HepG2 (cell line): ENCODE data around the gene STOM. TPM values are rescaled to one million over a fixed set of nuclear protein-coding genes. Genes with fewer than 3 reads are reported as not detected.
A peak's percentile ranks its signal among the peaks of the same experiment; 100 is the strongest.

Source experiments
- ATAC-seq: fragments of 200-7000 bp; cut with Tn5 transposase; 3 replicates; pipeline ENCODE4 v1.9.1; 2020; ENCODE audit warnings: mild to moderate bottlenecking, moderate library complexity
- BruUV-seq: library from RNA; stranded (reverse); fragments of 400-500 nt; replicated peaks from 2 replicates; lab custom pipeline; 2021; lab: Mats Ljungman, UMichigan
- CTCF ChIA-PET: fragments of 300-600 bp; formaldehyde crosslinking; extraction: SDS; loops from one replicate; lab custom pipeline; 2021; ENCODE audit warnings: low total read pairs, inconsistent platforms, low intra/inter-chr PET ratio; lab: Yijun Ruan, JAX
- POLR2A ChIA-PET: fragments of 350-600 bp; sonication (Branson Sonifier 250); formaldehyde crosslinking; loops from one replicate; lab custom pipeline; 2020; ENCODE audit warnings: antibody characterized with exemption, inconsistent platforms; lab: Yijun Ruan, JAX
- DNase-seq: peaks from one replicate; pipeline ENCODE4 v3.0.0-alpha.2; 2015; ENCODE audit warnings: low spot score
- FAIRE-seq: peaks from 3 replicates; lab custom pipeline; 2011; peaks lifted over from hg19 to GRCh38; lab: Jason Lieb, UNC
- H2AFZ ChIP-seq: one replicate; pipeline ENCODE4 v1.6.1; 2011; ENCODE audit warnings: low read length, inconsistent platforms
- H3K27ac ChIP-seq: fragments of 300-600 bp; 3 replicates; pipeline ENCODE4 v1.8.0; 2011; ENCODE audit warnings: mixed run types, mild to moderate bottlenecking, mixed read lengths, low read length, inconsistent platforms; ENCODE audit not compliant: insufficient read depth; ENCODE audit errors: extremely low read length
- H3K27me3 ChIP-seq, 2 experiments: fragments of 200-600 bp in 1 of 2; 2 replicates in 1 of 2; 3 replicates in 1 of 2; pipeline versions ENCODE4 v1.6.0 to v1.8.0; 2011; ENCODE audit warnings: low read length in 2 of 2, mild to moderate bottlenecking in 2 of 2, moderate library complexity in 2 of 2, inconsistent platforms in 1 of 2; ENCODE audit not compliant: insufficient read depth in 2 of 2, control insufficient read depth in 1 of 2
- H3K36me3 ChIP-seq, 2 experiments: fragments of 200-600 bp in 1 of 2; replicated peaks in 1 of 2; 2 replicates in 1 of 2; 3 replicates in 1 of 2; pipeline versions ENCODE4 v1.5.1 to v1.8.0; 2011; ENCODE audit warnings: low read length in 2 of 2, inconsistent platforms in 1 of 2; ENCODE audit not compliant: insufficient read depth in 2 of 2, control insufficient read depth in 1 of 2
- H3K4me1 ChIP-seq: 2 replicates; pipeline ENCODE4 v1.5.1; 2012; ENCODE audit warnings: low read length, inconsistent platforms; ENCODE audit not compliant: insufficient read depth
- H3K4me2 ChIP-seq: 2 replicates; pipeline ENCODE4 v1.6.0; 2011; ENCODE audit warnings: low read depth, low read length, inconsistent platforms
- H3K4me3 ChIP-seq, 3 experiments: fragments of 200-600 bp in 1 of 3; sonication (generic), shearing (Covaris generic) in 1 of 3; replicated peaks in 1 of 3; 2 replicates each; pipeline ENCODE4 v1.5.1; 2011 to 2016; ENCODE audit warnings: low read length in 3 of 3, inconsistent platforms in 2 of 3, low read depth in 2 of 3, mild to moderate bottlenecking in 2 of 3, control low read depth in 1 of 3, mixed read lengths in 1 of 3; ENCODE audit not compliant: insufficient read depth in 1 of 3
- H3K79me2 ChIP-seq: one replicate; pipeline ENCODE4 v1.6.1; 2011; ENCODE audit warnings: low read length, inconsistent platforms; ENCODE audit not compliant: insufficient read depth
- H3K9ac ChIP-seq: 2 replicates; pipeline ENCODE4 v1.6.0; 2011; ENCODE audit warnings: mild to moderate bottlenecking, low read depth, low read length, inconsistent platforms; ENCODE audit not compliant: insufficient read depth
- H3K9me3 ChIP-seq: 2 replicates; pipeline ENCODE4 v1.5.1; 2012; ENCODE audit warnings: mild to moderate bottlenecking, low read length
- H4K20me1 ChIP-seq: 2 replicates; pipeline ENCODE4 v1.6.0; 2011; ENCODE audit warnings: inconsistent platforms, mild to moderate bottlenecking, low read length, moderate library complexity; ENCODE audit not compliant: insufficient read depth
- FOXA1 ChIP-seq, 2 experiments: fragments of 450-650 bp in 1 of 2; sonication (generic) in 1 of 2; formaldehyde crosslinking in 1 of 2; IDR thresholded peaks; 2 replicates each; pipeline versions ENCODE4 v1.4.0 to v1.6.1; 2016 to 2020; ENCODE audit warnings: missing genetic modification reagents in 1 of 2
- FOXP1 ChIP-seq, 2 experiments: fragments of 450-650 bp in 1 of 2; IDR thresholded peaks; 2 replicates each; pipeline ENCODE4 v1.6.1; 2017 to 2018; ENCODE audit warnings: antibody characterized with exemption in 1 of 2
- JDP2 ChIP-seq: sonication (generic); formaldehyde crosslinking; IDR thresholded peaks from 2 replicates; pipeline ENCODE4 v1.8.1; 2022; ENCODE audit warnings: missing genetic modification reagents, borderline replicate concordance
- MIXL1 ChIP-seq: IDR thresholded peaks from 2 replicates; pipeline ENCODE4 v1.6.1; 2016
- SMARCE1 ChIP-seq: fragments of 450-650 bp; IDR thresholded peaks from 2 replicates; pipeline ENCODE4 v1.6.1; 2017; ENCODE audit warnings: borderline replicate concordance
- TBX3 ChIP-seq: fragments of 450-650 bp; IDR thresholded peaks from 2 replicates; pipeline ENCODE4 v1.6.1; 2017; ENCODE audit warnings: antibody characterized with exemption, mild to moderate bottlenecking, inconsistent platforms, borderline replicate concordance
- ZBTB20 ChIP-seq: sonication (generic); formaldehyde crosslinking; IDR thresholded peaks from 2 replicates; pipeline ENCODE4 v1.8.1; 2023; ENCODE audit warnings: missing genetic modification reagents, low read depth, mild to moderate bottlenecking, borderline replicate concordance
- ZKSCAN1 ChIP-seq: fragments of 150-350 bp; IDR thresholded peaks from 2 replicates; pipeline ENCODE4 v1.6.1; 2014; ENCODE audit warnings: low read length
- ZNF12 ChIP-seq: sonication (generic); formaldehyde crosslinking; IDR thresholded peaks from 2 replicates; pipeline ENCODE4 v1.5.0; 2020; ENCODE audit warnings: missing genetic modification reagents
- ZNF564 ChIP-seq: sonication (generic); formaldehyde crosslinking; IDR thresholded peaks from 2 replicates; pipeline ENCODE4 v1.8.1; 2023; ENCODE audit warnings: mild to moderate bottlenecking, missing genetic modification reagents
- WGBS: methylation state at CpG from one replicate; pipeline ENCODE4 v1.1.6; 2017; ENCODE audit warnings: low lambda C conversion rate; 5-methylcytosine and 5-hydroxymethylcytosine counted together
- in situ Hi-C: cut with HindIII; loops from 2 replicates; pipeline ENCODE4 v1.10.0; 2017; ENCODE audit warnings: low pct_unique_long_range_greater_than_20kb; ENCODE audit not compliant: extremely low pct_ligation_motif_present
- intact Hi-C: fragments of 100-400 bp; cut with micrococcal nuclease; formaldehyde crosslinking; loops from one replicate; pipeline ENCODE4 v1.10.0; 2022; ENCODE audit not compliant: unreplicated experiment
- polyA plus RNA-seq, 8 experiments: library from polyadenylated mRNA; depleted of rRNA in 3 of 8; stranded (reverse) in 7 of 8; unstranded in 1 of 8; fragments of >200 nt; fragmentation: Illumina TruSeq in 4 of 8; extraction: Trizol in 4 of 8; gene quantifications; 2 replicates each; pipeline versions ENCODE4 v1.2.1 to v1.2.3, GENCODE V29; 2011 to 2016; ENCODE audit warnings: low read depth in 4 of 8, missing spikeins in 1 of 8, mixed read lengths in 1 of 8; ENCODE audit not compliant: insufficient read depth in 1 of 8
- total RNA-seq, 5 experiments: library from RNA; depleted of rRNA; stranded (reverse); fragments of >200 nt; fragmentation: Illumina TruSeq; extraction: Trizol; gene quantifications; 2 replicates each; pipeline ENCODE4 v1.2.3, GENCODE V29; 2016; ENCODE audit warnings: low read depth in 1 of 5
- TF ChIP-seq, protein P1 (sequence below): sonication (generic); formaldehyde crosslinking; IDR thresholded peaks from 2 replicates; pipeline ENCODE4 v1.5.0; 2020; ENCODE audit warnings: mild to moderate bottlenecking, missing genetic modification reagents
- TF ChIP-seq, protein P2 (sequence below): IDR thresholded peaks from 2 replicates; pipeline ENCODE4 v1.6.1; 2012; ENCODE audit warnings: low read depth, low read length, improper control_type of control experiment
- TF ChIP-seq, protein P3 (sequence below): sonication (generic); formaldehyde crosslinking; conservative IDR thresholded peaks from 2 replicates; pipeline ENCODE4 v1.4.0; 2020; ENCODE audit warnings: missing genetic modification reagents

The STOM gene
- total and polyA plus RNA-seq, 2 of the 13 experiments (the other 11 are each of a cell fraction or from before 2014, with no cell fraction given), result 43.6 to 165 TPM

DNA sequence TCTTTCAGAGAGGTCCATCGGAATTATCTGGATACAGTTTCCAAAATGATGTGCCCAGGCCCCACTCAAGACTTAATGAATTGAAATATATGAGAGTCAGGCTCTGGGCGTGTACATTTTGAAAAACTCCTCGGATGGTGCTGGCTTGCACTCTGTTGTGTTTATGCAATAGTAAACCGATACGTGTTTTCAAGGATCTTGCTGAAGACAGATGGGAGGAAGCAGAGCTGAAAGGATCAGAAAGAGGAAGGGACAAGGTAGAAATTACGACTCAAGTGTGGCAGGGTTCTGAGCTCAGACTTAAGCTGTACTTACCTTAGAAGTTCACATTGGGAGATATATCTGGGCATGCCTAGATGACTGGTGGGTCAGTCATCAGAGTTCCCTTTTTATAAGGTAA lies 13.7 kb upstream of the STOM start:
- TF ChIP-seq JDP2 (CRISPR knock-in tag) (no peak), MIXL1 (CRISPR knock-in tag) (no peak), SMARCE1 (no peak)
- TF ChIP-seq, protein P1, sequence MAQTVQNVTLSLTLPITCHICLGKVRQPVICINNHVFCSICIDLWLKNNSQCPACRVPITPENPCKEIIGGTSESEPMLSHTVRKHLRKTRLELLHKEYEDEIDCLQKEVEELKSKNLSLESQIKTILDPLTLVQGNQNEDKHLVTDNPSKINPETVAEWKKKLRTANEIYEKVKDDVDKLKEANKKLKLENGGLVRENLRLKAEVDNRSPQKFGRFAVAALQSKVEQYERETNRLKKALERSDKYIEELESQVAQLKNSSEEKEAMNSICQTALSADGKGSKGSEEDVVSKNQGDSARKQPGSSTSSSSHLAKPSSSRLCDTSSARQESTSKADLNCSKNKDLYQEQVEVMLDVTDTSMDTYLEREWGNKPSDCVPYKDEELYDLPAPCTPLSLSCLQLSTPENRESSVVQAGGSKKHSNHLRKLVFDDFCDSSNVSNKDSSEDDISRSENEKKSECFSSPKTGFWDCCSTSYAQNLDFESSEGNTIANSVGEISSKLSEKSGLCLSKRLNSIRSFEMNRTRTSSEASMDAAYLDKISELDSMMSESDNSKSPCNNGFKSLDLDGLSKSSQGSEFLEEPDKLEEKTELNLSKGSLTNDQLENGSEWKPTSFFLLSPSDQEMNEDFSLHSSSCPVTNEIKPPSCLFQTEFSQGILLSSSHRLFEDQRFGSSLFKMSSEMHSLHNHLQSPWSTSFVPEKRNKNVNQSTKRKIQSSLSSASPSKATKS (CRISPR knock-in tag), result no peak
- TF ChIP-seq, all 625 proteins: peak for 0
- no peak overlapping the region for H3K4me3 ChIP-seq
- H4K20me1 ChIP-seq, result no peaks in the 10 kb centered on the region
- intact Hi-C loops, result no loop called here
- peaks cover 0 to 1% of the 10 kb centered on the region in 2 experiments; a peak in 2 of 5 replicates for H3K27me3 ChIP-seq
- no peak for ATAC-seq
- no peak overlapping the region for H3K9ac ChIP-seq
- H3K27ac ChIP-seq, result no peak overlapping the region
- no peaks in the 10 kb centered on the region for H3K9me3 ChIP-seq
- no TSS peak for BruUV-seq
- no peaks in the 10 kb centered on the region for H3K36me3 ChIP-seq
- peaks cover 19% of the 10 kb centered on the region for H3K4me1 ChIP-seq
- no peak for FAIRE-seq
- no peak overlapping the region for H2AFZ ChIP-seq
- ChIA-PET CTCF (no interaction called here), POLR2A (no interaction called here)
- WGBS, result 43% methylated on average over 6 of the region's 6 CpGs
- in situ Hi-C loops, result loop anchor here (10.0 kb wide), 1 partner anchor 61 kb away; no protein-coding TSS in a partner anchor
- no peak for DNase-seq
- H3K4me2 ChIP-seq, result no peak overlapping the region
- H3K79me2 ChIP-seq, result no peaks in the 10 kb centered on the region

DNA sequence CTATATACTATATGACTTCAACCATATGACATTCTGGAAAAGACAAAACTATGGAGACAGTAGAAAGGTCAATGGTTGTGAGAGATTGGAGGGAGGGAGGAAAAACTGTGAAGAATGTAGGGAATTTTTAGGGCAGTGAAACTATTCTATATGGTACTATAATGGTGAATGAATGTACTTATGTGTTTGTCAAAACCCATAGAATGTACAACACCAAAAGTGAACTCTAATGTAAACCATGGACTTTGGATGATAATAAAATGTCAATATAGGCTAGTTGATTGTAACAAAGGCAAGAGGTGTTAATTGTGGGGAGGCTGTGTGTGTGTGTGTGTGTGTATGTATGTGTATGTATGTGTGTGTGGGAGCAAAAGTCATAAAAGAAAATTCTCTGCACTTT lies 10.8 kb upstream of the STOM start:
- H3K36me3 ChIP-seq, result no peaks in the 10 kb centered on the region
- H3K9ac ChIP-seq, result no peak overlapping the region
- TF ChIP-seq ZNF564 (CRISPR knock-in tag) (no peak), ZNF12 (CRISPR knock-in tag) (no peak), ZKSCAN1 (no peak), FOXA1 (IDR thresholded peaks at IDR 0.05) (peak; percentile 63), FOXA1 (CRISPR knock-in tag; IDR thresholded peaks at IDR 0.05) (no peak), ZBTB20 (peak; percentile 76; the same call in 1 of the 2 replicates), MIXL1 (CRISPR knock-in tag) (0 out of 2 replicates have a peak, but pooled peaks have one; percentile 14), TBX3 (peak; percentile 95), FOXP1 (IDR thresholded peaks at IDR 0.05) (0 out of 2 replicates have a peak, but pooled peaks have one; percentile 21), FOXP1 (CRISPR knock-in tag; IDR thresholded peaks at IDR 0.05) (no peak; the same call in 1 of the 2 replicates)
- TF ChIP-seq, protein P2, sequence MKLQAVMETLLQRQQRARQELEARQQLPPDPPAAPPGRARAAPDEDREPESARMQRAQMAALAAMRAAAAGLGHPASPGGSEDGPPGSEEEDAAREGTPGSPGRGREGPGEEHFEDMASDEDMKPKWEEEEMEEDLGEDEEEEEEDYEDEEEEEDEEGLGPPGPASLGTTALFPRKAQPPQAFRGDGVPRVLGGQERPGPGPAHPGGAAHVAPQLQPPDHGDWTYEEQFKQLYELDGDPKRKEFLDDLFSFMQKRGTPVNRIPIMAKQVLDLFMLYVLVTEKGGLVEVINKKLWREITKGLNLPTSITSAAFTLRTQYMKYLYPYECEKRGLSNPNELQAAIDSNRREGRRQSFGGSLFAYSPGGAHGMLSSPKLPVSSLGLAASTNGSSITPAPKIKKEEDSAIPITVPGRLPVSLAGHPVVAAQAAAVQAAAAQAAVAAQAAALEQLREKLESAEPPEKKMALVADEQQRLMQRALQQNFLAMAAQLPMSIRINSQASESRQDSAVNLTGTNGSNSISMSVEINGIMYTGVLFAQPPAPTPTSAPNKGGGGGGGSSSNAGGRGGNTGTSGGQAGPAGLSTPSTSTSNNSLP, result 0 out of 2 replicates have a peak, but pooled peaks have one; percentile 31
- TF ChIP-seq, protein P3, sequence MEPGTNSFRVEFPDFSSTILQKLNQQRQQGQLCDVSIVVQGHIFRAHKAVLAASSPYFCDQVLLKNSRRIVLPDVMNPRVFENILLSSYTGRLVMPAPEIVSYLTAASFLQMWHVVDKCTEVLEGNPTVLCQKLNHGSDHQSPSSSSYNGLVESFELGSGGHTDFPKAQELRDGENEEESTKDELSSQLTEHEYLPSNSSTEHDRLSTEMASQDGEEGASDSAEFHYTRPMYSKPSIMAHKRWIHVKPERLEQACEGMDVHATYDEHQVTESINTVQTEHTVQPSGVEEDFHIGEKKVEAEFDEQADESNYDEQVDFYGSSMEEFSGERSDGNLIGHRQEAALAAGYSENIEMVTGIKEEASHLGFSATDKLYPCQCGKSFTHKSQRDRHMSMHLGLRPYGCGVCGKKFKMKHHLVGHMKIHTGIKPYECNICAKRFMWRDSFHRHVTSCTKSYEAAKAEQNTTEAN (CRISPR knock-in tag), result 0 out of 2 replicates have a peak, but pooled peaks have one; percentile 19
- H3K4me2 ChIP-seq, result no peak overlapping the region
- FAIRE-seq (no peak), ATAC-seq (peak; percentile 63), DNase-seq (peak; percentile 47)
- POLR2A ChIA-PET, result interaction anchor here (0.7 kb wide), 1 partner anchor 94 kb away, joined by 3 read pairs; no protein-coding TSS in a partner anchor
- intact Hi-C loops (no loop called here), in situ Hi-C loops (loop anchor here (10.0 kb wide), 1 partner anchor 64 kb away; no protein-coding TSS in a partner anchor)
- peaks cover 8% of the 10 kb centered on the region for H3K9me3 ChIP-seq
- H4K20me1 ChIP-seq, result no peaks in the 10 kb centered on the region
- peaks cover 19% of the 10 kb centered on the region for H3K4me1 ChIP-seq
- H3K79me2 ChIP-seq, result no peaks in the 10 kb centered on the region
- no peak overlapping the region for H3K4me3 ChIP-seq
- CTCF ChIA-PET, result no interaction called here
- no peak overlapping the region for H2AFZ ChIP-seq
- no peak overlapping the region for H3K27ac ChIP-seq
- BruUV-seq, result no TSS peak
- H3K27me3 ChIP-seq, result peaks cover 0 to 1% of the 10 kb centered on the region in 2 experiments; a peak in 1 of 5 replicates
